ENCODE data around the gene CST1. TPM values are rescaled to one million over a fixed set of nuclear protein-coding genes. Genes with fewer than 3 reads are reported as not detected.
A peak's percentile ranks its signal among the peaks of the same experiment; 100 is the strongest.
"Not testable (repeated sequence)": the region's sequence is repeated elsewhere in the genome, so short reads cannot be mapped to it uniquely, and the experiment has no call there.

Gene CST1
- total RNA-seq, 1 donor from 2014 or later = 1.6 TPM

DNA sequence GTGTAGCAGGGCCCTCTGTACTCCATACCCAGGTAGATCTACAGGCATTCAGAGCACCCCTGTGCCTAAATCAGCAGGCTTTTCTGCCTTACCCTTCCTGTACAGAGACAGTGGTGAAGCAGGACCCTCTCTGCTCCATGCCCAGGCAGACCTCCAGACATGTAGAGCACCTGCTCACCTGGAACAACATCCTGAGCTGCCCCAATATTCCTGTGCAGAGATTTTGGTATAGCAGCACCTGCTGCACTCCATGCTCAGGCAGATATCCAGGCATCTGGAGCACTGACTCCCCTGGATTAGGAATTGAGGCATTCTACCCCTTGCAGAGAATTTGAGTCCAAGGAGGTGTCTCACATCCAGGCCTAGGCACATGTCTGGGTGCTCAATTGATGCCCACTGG, 12.6 kb upstream of the CST1 start:
- H3K36me3 Mint-ChIP-seq (ENCODE audit: insufficient read depth) = no peaks in the 10 kb centered on the region
- peaks cover 5% of the 10 kb centered on the region for H3K4me1 Mint-ChIP-seq (ENCODE audit: low read depth)
- H3K27me3 Mint-ChIP-seq = peaks cover 2% of the 10 kb centered on the region
- H3K4me3 Mint-ChIP-seq (ENCODE audit: low read depth) = no peak overlapping the region
- no peaks in the 10 kb centered on the region for H3K9me3 Mint-ChIP-seq (ENCODE audit: low read depth)
- no peak overlapping the region for H3K27ac Mint-ChIP-seq
- no peak for DNase-seq (ENCODE audit: low spot score, unreplicated experiment)
- TF ChIP-seq, protein P1, sequence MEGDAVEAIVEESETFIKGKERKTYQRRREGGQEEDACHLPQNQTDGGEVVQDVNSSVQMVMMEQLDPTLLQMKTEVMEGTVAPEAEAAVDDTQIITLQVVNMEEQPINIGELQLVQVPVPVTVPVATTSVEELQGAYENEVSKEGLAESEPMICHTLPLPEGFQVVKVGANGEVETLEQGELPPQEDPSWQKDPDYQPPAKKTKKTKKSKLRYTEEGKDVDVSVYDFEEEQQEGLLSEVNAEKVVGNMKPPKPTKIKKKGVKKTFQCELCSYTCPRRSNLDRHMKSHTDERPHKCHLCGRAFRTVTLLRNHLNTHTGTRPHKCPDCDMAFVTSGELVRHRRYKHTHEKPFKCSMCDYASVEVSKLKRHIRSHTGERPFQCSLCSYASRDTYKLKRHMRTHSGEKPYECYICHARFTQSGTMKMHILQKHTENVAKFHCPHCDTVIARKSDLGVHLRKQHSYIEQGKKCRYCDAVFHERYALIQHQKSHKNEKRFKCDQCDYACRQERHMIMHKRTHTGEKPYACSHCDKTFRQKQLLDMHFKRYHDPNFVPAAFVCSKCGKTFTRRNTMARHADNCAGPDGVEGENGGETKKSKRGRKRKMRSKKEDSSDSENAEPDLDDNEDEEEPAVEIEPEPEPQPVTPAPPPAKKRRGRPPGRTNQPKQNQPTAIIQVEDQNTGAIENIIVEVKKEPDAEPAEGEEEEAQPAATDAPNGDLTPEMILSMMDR (IDR thresholded peaks at IDR 0.05; ENCODE audit: unreplicated experiment) = no peak

DNA sequence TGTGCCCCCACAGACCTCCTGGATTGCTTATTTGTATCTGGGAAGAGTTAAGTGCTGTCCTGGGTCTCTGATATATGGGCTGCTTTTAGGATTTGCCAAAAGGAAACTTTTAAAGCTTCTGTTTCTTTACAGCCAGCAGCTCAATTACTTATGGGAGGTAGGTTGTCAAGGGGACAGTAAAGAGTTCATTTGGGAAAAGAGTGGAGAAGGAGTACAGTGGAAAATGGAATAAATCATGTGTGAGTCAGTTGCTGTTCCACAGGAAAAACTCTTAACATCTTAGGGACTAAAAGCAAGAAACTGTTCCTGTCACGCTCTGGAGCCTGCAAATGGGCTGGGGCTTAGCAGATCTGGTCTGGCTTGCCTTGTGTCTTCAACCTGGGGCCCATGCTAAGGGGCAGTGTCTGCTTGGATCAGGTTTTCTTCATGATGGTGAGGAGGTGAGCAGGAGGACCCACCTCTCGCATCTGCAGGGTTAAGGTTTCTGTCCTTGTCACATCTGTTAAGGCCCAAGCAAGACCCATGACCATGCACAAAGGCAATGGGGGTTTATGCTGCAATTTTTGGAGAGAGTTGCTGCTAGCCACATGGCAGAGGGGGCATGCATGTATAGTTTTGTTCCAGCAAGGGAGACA, 8.7 kb upstream of the CST1 start:
- H3K27me3 Mint-ChIP-seq = no peaks in the 10 kb centered on the region
- no peak overlapping the region for H3K4me3 Mint-ChIP-seq (ENCODE audit: low read depth)
- H3K27ac Mint-ChIP-seq = no peak overlapping the region
- no peak for DNase-seq (ENCODE audit: low spot score, unreplicated experiment)
- TF ChIP-seq, protein P1 (IDR thresholded peaks at IDR 0.05; ENCODE audit: unreplicated experiment) = no peak
- peaks cover 31% of the 10 kb centered on the region for H3K4me1 Mint-ChIP-seq (ENCODE audit: low read depth)
- no peaks in the 10 kb centered on the region for H3K9me3 Mint-ChIP-seq (ENCODE audit: low read depth)
- H3K36me3 Mint-ChIP-seq (ENCODE audit: insufficient read depth) = no peaks in the 10 kb centered on the region

DNA sequence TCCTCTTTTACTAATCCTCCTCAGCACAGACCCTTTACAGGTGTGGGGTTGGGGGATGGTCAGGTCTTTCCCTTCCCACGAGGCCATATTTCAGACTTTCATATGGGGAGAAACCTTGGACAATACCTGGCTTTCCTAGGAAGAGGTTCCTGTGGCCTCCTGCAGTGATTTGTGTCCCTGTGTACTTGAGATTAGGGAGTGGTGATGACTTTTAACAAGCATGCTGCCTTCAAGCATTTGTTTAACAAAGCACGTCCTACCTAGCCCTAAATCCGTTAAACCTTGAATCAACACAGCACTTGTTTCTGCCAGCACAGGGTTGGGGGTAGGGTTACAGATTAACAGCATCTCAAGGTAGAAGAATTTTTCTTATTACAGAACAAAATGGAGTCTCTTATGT, 6.1 kb upstream of the CST1 start:
- not testable (repeated sequence) for H3K9me3 Mint-ChIP-seq (ENCODE audit: low read depth); H3K27me3 Mint-ChIP-seq; H3K36me3 Mint-ChIP-seq (ENCODE audit: insufficient read depth); DNase-seq (ENCODE audit: low spot score, unreplicated experiment)
- Mint-ChIP-seq H3K4me1 (ENCODE audit: low read depth) (peaks cover 33% of the 10 kb centered on the region), H3K27ac (peak overlapping the region; percentile 94), H3K4me3 (ENCODE audit: low read depth) (peak overlapping the region; percentile 23)

DNA sequence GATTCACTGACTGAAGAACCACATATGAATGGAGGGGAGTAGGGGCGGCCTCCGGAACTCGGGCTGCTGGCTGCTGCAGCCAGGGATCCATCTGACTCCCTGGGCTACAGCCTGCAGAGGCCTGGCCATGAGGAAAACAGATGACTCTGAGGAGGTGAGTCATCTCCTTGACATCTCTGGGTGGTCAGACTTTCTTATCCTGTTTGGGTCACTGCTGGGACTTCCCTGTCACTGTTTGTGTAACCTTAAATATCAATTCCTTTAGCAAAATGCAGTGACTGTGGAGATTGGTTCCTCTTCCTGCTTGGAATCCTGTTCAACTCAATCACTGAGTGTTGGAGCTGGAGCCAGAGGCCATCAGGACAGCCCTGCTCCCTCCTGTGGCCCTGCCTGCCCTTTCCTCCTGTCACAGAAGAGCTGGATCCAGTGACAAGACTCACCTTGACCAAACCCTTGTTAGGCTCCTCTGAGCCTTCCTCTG, 4.4 kb upstream of the CST1 start:
- peaks cover 33% of the 10 kb centered on the region for H3K4me1 Mint-ChIP-seq (ENCODE audit: low read depth)
- not testable (repeated sequence) for DNase-seq (ENCODE audit: low spot score, unreplicated experiment); H3K4me3 Mint-ChIP-seq (ENCODE audit: low read depth); H3K9me3 Mint-ChIP-seq (ENCODE audit: low read depth); H3K36me3 Mint-ChIP-seq (ENCODE audit: insufficient read depth); H3K27me3 Mint-ChIP-seq; H3K27ac Mint-ChIP-seq

DNA sequence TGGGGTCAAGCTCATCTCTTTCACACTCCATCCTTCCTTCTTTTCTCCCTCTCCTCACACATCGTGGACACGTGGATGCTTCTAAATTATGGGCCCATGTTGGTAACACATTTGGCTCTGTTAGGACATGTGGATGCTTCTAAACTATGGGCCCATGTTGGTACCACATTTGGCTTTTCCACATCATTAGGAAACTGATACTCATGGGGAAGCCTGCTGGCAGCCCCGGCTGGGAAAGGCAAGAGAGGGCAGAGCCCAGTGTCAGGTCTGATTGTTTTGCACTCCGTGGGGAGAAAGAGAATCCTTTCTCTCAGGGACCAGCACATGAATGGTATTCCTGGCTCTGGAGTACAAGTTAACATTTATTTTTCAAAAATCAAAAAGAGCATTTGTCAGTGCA, 4.0 kb upstream of the CST1 start:
- H3K27ac Mint-ChIP-seq = no peak overlapping the region
- H3K27me3 Mint-ChIP-seq = no peaks in the 10 kb centered on the region
- H3K4me1 Mint-ChIP-seq (ENCODE audit: low read depth) = peaks cover 33% of the 10 kb centered on the region
- TF ChIP-seq, protein P1 (IDR thresholded peaks at IDR 0.05; ENCODE audit: unreplicated experiment) = no peak
- no peak overlapping the region for H3K4me3 Mint-ChIP-seq (ENCODE audit: low read depth)
- no peaks in the 10 kb centered on the region for H3K36me3 Mint-ChIP-seq (ENCODE audit: insufficient read depth)
- H3K9me3 Mint-ChIP-seq (ENCODE audit: low read depth) = no peaks in the 10 kb centered on the region
- no peak for DNase-seq (ENCODE audit: low spot score, unreplicated experiment)

DNA sequence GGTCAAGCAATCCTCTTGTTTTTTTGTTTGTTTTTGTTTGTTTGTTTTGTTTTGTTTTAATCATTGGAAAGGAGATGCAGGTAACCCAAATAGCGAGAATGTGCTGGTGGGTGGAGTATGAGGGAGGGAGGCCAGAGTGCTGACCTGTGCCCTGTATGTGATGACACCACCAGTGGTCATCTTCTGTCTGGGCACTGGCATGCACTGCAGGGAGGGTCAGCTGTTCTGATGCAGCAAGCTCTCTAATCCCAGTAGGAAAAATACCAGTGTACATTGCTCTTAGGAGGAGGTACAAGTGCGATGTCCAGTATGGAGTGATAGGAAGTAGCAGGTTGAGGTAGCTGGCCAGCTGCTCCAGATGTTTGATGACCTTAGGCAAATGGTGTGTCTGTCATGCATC, 2.9 kb upstream of the CST1 start:
- Mint-ChIP-seq H3K27me3 (peaks cover 5% of the 10 kb centered on the region), H3K4me1 (ENCODE audit: low read depth) (peaks cover 33% of the 10 kb centered on the region), H3K4me3 (ENCODE audit: low read depth) (no peak overlapping the region), H3K9me3 (ENCODE audit: low read depth) (no peaks in the 10 kb centered on the region), H3K27ac (no peak overlapping the region), H3K36me3 (ENCODE audit: insufficient read depth) (no peaks in the 10 kb centered on the region)
- TF ChIP-seq, protein P1 (IDR thresholded peaks at IDR 0.05; ENCODE audit: unreplicated experiment) = no peak
- no peak for DNase-seq (ENCODE audit: low spot score, unreplicated experiment)

All from progenitor cell of endocrine pancreas (in vitro differentiated cells).